ENCODE results near the gene PAIP2.

The PAIP2 gene

DNA sequence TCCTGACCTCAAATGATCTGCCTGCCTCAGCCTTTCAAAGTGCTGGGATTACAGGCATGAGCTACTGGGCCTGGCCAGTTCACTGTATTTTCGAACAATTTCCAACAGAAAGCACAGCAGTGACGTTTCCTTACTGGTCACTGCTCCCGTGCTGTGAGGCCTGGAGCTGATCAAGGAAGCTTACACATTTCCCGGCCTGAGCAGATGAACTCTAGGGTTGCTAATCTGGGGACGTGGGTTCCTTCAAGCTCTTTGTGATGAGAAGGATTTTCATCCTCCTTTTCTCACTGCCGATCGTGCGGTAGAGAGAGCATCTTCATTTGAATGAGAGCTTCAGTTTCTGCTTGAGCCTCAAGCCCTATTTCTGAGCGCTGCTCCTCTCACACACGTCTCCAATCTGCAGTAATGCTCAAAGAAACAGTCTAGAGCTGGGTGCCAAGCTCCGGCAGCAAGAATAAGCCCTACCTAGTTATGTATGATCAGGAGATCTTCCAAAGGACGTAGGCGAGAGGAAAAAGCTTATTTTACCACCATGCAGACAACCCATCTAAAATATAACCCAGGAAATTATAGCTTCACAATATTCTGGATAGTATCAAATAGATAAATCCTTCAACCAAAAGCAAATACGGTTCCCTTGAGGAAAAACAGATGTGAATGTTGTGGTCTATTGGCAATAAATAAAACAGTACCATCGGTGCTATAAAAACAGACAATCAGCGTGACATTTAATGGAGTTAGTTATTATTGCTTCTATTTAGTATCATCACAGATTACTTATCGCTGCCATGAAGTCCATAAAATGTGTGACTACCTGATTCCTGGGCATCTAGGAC lies 69.6 kb downstream of the PAIP2 start:
- no peak for DNase-seq (ENCODE audit: low read depth)

DNA sequence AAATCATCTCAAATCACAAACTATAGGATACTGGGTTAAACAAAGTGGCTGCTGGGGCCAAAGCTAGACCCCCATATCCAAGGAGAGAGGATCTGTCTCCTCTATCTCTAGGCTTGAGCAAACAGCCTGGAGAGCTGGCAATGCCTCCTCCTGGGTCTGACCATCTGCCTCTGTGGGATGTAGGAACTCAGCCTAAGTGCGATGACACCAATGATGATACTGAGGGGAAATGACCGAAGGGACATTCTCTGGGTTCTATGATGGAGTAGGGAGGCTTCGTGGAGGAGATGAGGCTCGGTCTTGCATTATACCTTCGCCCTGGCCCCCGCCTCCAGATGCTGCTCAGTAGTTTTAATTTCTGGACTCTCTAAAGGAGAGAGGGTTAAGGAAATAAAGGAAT lies 71.5 kb downstream of the PAIP2 start:
- no peak for DNase-seq (ENCODE audit: low read depth)

DNA sequence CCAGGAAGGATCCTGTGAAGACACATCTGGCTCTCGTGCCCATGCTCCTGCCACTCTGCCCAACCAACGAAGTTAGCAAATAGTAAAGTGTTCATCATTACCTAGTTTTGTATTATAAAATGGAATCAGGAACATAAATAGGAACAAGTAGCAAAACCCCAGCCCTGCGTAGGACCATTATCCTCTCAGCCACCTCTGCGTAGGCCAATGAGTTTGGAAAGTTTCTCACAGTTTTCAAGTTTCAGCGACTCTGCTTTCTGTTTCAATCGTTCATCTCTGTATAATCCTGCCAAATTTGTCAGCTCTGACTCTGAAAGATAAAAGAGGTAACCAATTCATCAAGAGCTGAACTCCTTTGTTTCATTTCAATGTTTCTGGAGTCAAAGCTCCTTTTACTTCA lies 72.3 kb downstream of the PAIP2 start:
- DNase-seq (ENCODE audit: low read depth), result no peak

- DNase-seq (ENCODE audit: low read depth), result no peak
These were observed 73.0 kb downstream of the PAIP2 start for GRCh38 chr5:139414581-139415130.

GRCh38 chr5:139415221-139415861 lies 73.7 kb downstream of the PAIP2 start:
- DNase-seq (ENCODE audit: low read depth), result no peak

DNA sequence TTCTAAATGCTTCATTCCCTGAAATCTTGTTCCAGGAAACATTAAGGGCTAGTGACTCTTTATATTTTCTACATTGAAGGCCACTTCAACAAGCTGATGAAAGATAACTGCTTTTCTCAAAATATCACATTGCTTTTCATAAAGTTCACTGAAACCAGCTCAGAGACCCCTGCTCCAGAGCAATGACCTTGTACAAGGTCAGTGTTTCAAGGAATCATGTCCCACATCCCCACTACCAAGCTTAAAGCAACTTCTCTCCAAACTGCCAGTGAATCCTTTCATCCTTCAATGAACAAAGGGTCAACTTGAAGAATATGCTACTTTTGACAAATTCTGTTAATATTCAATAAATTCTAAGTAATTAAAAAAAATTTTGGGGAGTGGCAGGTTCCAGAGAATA lies 74.2 kb downstream of the PAIP2 start:
- no peak for DNase-seq (ENCODE audit: low read depth)

DNA sequence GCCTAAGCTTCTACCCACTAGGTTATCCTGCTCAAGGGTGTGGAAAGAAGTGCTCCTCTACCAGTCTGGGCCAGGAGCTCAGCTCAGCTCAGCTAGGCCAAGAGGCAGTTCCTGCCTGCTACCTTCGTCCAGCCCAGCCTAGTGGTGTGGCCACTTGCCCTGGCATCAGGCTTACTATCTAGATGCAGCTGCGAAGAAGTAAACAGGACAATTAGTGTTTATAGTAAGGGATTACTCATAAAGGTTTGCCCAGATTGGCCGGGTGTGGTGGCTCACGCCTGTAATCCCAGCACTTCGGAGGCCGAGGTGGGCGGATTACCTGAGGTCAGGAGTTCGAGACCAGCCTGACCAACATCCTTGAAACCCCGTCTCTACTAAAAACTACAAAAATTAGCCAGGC lies 75.0 kb downstream of the PAIP2 start:
- no peak for DNase-seq (ENCODE audit: low read depth)

- DNase-seq (ENCODE audit: low read depth), result no peak
These were observed 75.6 kb downstream of the PAIP2 start for GRCh38 chr5:139417214-139417613.

GRCh38 chr5:139418793-139419192 lies 77.1 kb downstream of the PAIP2 start:
- no peak for DNase-seq (ENCODE audit: low read depth)
